Mucosa of descending colon (tissue), 3 donors: ENCODE results near the gene KSR2. TPM values are rescaled to one million over a fixed set of nuclear protein-coding genes. Genes with fewer than 3 reads are reported as not detected.

Source experiments
- ATAC-seq: fragments of 200-7000 bp; cut with Tn5 transposase; one replicate; pipeline ENCODE4 v1.9.1; 2020; ENCODE audit warnings: mild to moderate bottlenecking, moderate library complexity
- DNase-seq, 3 donors: peaks; one replicate each; pipeline ENCODE4 v3.0.0-alpha.2; 2020
- H3K36me3 ChIP-seq: fragments of 200-600 bp; one replicate; pipeline ENCODE4 v1.8.0; 2021; ENCODE audit warnings: low read depth, mild to moderate bottlenecking
- H3K4me1 ChIP-seq: fragments of 200-600 bp; one replicate; pipeline ENCODE4 v1.8.0; 2021; ENCODE audit warnings: low read depth, mild to moderate bottlenecking
- H3K4me3 ChIP-seq: fragments of 200-600 bp; one replicate; pipeline ENCODE4 v1.8.0; 2021; ENCODE audit warnings: mild to moderate bottlenecking
- H3K9me3 ChIP-seq: fragments of 200-600 bp; one replicate; pipeline ENCODE4 v1.8.0; 2021; ENCODE audit warnings: mild to moderate bottlenecking
- intact Hi-C, 2 donors: fragments of 100-400 bp; cut with DNase I in 1 of 2; cut with micrococcal nuclease in 1 of 2; formaldehyde crosslinking; loops; one replicate each; pipeline versions ENCODE4 v1.11.0 to v1.11.1; 2022; cut with DNase I, micrococcal nuclease
- total RNA-seq, 3 donors: library from RNA; stranded (reverse); fragmentation: NEBNext Ultra II Directional in 2 of 3; extraction: Animal tissue kit (Norgen Biotek cat#: 25700) in 2 of 3; gene quantifications; one replicate each; pipeline versions ENCODE4 v1.2.1 to v1.2.4, GENCODE V29; 2021 to 2023
- TF ChIP-seq, protein P1 (sequence below): fragments of 200-600 bp; IDR thresholded peaks from one replicate; pipeline ENCODE4 v1.8.0; 2022; ENCODE audit warnings: antibody characterized with exemption, mild to moderate bottlenecking
- donor health status: DM: no; HTN: no; CAD: no; lungs with moderate emphysema.
- donor health status: DM: no; HTN: no; CAD: no.
- donor health status: DM: no; HTN: yes; CAD: no.

The KSR2 gene
- total RNA-seq, 3 donors from 2014 or later: 1.4 to 2.8 (median 2.5) TPM

- Histone ChIP-seq H3K36me3 (no peaks in the 10 kb centered on the region), H3K9me3 (no peaks in the 10 kb centered on the region), H3K4me3 (no peak overlapping the region), H3K4me1 (no peaks in the 10 kb centered on the region)
- ATAC-seq (no peak), DNase-seq (no peak)
- TF ChIP-seq, protein P1, sequence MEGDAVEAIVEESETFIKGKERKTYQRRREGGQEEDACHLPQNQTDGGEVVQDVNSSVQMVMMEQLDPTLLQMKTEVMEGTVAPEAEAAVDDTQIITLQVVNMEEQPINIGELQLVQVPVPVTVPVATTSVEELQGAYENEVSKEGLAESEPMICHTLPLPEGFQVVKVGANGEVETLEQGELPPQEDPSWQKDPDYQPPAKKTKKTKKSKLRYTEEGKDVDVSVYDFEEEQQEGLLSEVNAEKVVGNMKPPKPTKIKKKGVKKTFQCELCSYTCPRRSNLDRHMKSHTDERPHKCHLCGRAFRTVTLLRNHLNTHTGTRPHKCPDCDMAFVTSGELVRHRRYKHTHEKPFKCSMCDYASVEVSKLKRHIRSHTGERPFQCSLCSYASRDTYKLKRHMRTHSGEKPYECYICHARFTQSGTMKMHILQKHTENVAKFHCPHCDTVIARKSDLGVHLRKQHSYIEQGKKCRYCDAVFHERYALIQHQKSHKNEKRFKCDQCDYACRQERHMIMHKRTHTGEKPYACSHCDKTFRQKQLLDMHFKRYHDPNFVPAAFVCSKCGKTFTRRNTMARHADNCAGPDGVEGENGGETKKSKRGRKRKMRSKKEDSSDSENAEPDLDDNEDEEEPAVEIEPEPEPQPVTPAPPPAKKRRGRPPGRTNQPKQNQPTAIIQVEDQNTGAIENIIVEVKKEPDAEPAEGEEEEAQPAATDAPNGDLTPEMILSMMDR: no peak
- intact Hi-C loops: loop anchor here (2.0 to 10.0 kb wide), 4 partner anchors 242 to 622 kb away; no protein-coding TSS in a partner anchor
These were observed 132.3 kb downstream of the KSR2 start for GRCh38 chr12:117836476-117836875.

GRCh38 chr12:117835156-117835555, 133.6 kb downstream of the KSR2 start:
- ATAC-seq: no peak
- H3K4me1 ChIP-seq: no peaks in the 10 kb centered on the region
- H3K36me3 ChIP-seq: no peaks in the 10 kb centered on the region
- TF ChIP-seq, protein P1: no peak
- no peak for DNase-seq
- H3K9me3 ChIP-seq: no peaks in the 10 kb centered on the region
- intact Hi-C loops: loop anchor here (5.0 to 10.0 kb wide), 3 partner anchors 240 to 620 kb away; no protein-coding TSS in a partner anchor
- H3K4me3 ChIP-seq: no peak overlapping the region

- H3K4me1 ChIP-seq: no peaks in the 10 kb centered on the region
- DNase-seq: no peak
- H3K36me3 ChIP-seq: no peaks in the 10 kb centered on the region
- TF ChIP-seq, protein P1: no peak
- no peak for ATAC-seq
- H3K9me3 ChIP-seq: peaks cover 14% of the 10 kb centered on the region
- intact Hi-C loops: loop anchor here (10.0 kb wide), 2 partner anchors 238 to 618 kb away; no protein-coding TSS in a partner anchor
- no peak overlapping the region for H3K4me3 ChIP-seq
These were observed 136.0 kb downstream of the KSR2 start for GRCh38 chr12:117832459-117833457.

- TF ChIP-seq, protein P1: no peak
- Histone ChIP-seq H3K36me3 (no peaks in the 10 kb centered on the region), H3K9me3 (peaks cover 14% of the 10 kb centered on the region), H3K4me1 (no peaks in the 10 kb centered on the region), H3K4me3 (no peak overlapping the region)
- ATAC-seq (no peak), DNase-seq (no peak)
- intact Hi-C loops: loop anchor here (10.0 kb wide), 2 partner anchors 236 to 616 kb away; no protein-coding TSS in a partner anchor
These were observed 138.3 kb downstream of the KSR2 start for GRCh38 chr12:117830471-117830870.

GRCh38 chr12:117829108-117829507, 139.7 kb downstream of the KSR2 start:
- H3K4me3 ChIP-seq: no peak overlapping the region
- no peak for DNase-seq
- no peaks in the 10 kb centered on the region for H3K36me3 ChIP-seq
- intact Hi-C loops: no loop called here
- H3K4me1 ChIP-seq: no peaks in the 10 kb centered on the region
- TF ChIP-seq, protein P1: no peak
- peaks cover 14% of the 10 kb centered on the region for H3K9me3 ChIP-seq
- ATAC-seq: no peak
